ENCODE data around the gene SNX5. TPM values are rescaled to one million over a fixed set of nuclear protein-coding genes. Genes with fewer than 3 reads are reported as not detected.
A peak's percentile ranks its signal among the peaks of the same experiment; 100 is the strongest.

The SNX5 gene
- total RNA-seq, 1 donor: 93.7 TPM

DNA sequence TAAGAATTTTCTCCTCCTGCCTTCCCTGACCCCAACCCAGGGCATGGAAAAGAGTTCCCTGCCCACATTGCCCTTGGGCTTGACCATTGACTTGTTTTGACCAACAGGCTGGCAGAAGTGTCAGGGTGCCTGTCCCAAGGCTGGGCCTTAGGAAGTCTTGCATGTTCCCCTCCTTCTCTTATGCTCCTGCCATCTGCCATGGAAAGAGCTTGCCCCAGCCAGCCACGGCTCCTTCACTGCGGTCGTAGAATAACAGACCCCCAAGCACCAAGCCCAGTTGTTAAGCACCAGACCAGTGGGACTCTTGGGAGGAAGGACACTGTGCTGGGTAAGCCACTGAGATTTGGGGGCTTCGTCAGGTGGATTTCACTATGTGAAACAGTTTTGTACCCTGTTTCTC, 53.6 kb downstream of the SNX5 start:
- H3K36me3 ChIP-seq (ENCODE audit: insufficient read depth, low read length): no peaks in the 10 kb centered on the region
- no peak for DNase-seq (ENCODE audit: insufficient read length, low spot score, missing footprints)

DNA sequence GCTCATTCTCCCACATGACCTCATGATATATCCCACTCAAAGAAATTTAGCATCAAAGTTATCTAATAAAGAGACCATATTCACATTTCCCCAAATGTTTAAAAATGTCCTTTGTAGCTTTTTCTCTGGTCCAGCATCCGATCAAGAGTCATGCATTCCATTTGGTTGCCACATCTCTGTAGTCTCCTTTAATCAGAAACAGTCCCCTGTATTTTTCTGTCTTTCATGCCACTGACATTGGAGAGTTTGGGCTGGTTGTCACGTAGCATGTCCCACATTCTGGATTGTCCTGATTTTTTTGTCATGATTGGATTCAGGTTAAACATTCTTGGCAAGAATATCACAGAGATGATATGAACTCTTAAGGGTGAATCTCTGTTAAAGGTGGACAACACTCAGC, 55.7 kb downstream of the SNX5 start:
- H3K4me3 ChIP-seq (ENCODE audit: insufficient read depth, low read length): no peak overlapping the region
- no peak overlapping the region for H3K4me2 ChIP-seq (ENCODE audit: insufficient read depth, low read length)
- TF ChIP-seq, protein P1, sequence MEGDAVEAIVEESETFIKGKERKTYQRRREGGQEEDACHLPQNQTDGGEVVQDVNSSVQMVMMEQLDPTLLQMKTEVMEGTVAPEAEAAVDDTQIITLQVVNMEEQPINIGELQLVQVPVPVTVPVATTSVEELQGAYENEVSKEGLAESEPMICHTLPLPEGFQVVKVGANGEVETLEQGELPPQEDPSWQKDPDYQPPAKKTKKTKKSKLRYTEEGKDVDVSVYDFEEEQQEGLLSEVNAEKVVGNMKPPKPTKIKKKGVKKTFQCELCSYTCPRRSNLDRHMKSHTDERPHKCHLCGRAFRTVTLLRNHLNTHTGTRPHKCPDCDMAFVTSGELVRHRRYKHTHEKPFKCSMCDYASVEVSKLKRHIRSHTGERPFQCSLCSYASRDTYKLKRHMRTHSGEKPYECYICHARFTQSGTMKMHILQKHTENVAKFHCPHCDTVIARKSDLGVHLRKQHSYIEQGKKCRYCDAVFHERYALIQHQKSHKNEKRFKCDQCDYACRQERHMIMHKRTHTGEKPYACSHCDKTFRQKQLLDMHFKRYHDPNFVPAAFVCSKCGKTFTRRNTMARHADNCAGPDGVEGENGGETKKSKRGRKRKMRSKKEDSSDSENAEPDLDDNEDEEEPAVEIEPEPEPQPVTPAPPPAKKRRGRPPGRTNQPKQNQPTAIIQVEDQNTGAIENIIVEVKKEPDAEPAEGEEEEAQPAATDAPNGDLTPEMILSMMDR (IDR thresholded peaks at IDR 0.05; ENCODE audit: extremely low read depth, low read depth, low read length): no peak
- no peak for DNase-seq (ENCODE audit: insufficient read length, low spot score, missing footprints)
- no peaks in the 10 kb centered on the region for H3K9me3 ChIP-seq (ENCODE audit: low read depth, low read length)
- H2AFZ ChIP-seq (ENCODE audit: low read length): no peak overlapping the region
- no peak overlapping the region for H3K27ac ChIP-seq (ENCODE audit: low read depth, low read length)
- H3K27me3 ChIP-seq (ENCODE audit: insufficient read depth, low read length): no peaks in the 10 kb centered on the region
- H3K79me2 ChIP-seq (ENCODE audit: insufficient read depth, low read length): no peaks in the 10 kb centered on the region
- H3K36me3 ChIP-seq (ENCODE audit: insufficient read depth, low read length): no peaks in the 10 kb centered on the region
- peaks cover 25% of the 10 kb centered on the region for H3K4me1 ChIP-seq (ENCODE audit: insufficient read depth, low read length)
- no peaks in the 10 kb centered on the region for H4K20me1 ChIP-seq (ENCODE audit: insufficient read depth, low read length)

More for the DNA sequence above, 53.6 kb downstream of the SNX5 start:
- Histone ChIP-seq H3K27me3 (ENCODE audit: insufficient read depth, low read length) (no peaks in the 10 kb centered on the region), H3K4me3 (ENCODE audit: insufficient read depth, low read length) (no peak overlapping the region), H3K4me2 (ENCODE audit: insufficient read depth, low read length) (no peak overlapping the region), H3K27ac (ENCODE audit: low read depth, low read length) (no peak overlapping the region), H3K4me1 (ENCODE audit: insufficient read depth, low read length) (peaks cover 25% of the 10 kb centered on the region), H3K79me2 (ENCODE audit: insufficient read depth, low read length) (no peaks in the 10 kb centered on the region), H2AFZ (ENCODE audit: low read length) (no peak overlapping the region), H3K9me3 (ENCODE audit: low read depth, low read length) (no peaks in the 10 kb centered on the region), H4K20me1 (ENCODE audit: insufficient read depth, low read length) (no peaks in the 10 kb centered on the region)
- TF ChIP-seq, protein P1 (IDR thresholded peaks at IDR 0.05; ENCODE audit: extremely low read depth, low read depth, low read length): no peak

DNA sequence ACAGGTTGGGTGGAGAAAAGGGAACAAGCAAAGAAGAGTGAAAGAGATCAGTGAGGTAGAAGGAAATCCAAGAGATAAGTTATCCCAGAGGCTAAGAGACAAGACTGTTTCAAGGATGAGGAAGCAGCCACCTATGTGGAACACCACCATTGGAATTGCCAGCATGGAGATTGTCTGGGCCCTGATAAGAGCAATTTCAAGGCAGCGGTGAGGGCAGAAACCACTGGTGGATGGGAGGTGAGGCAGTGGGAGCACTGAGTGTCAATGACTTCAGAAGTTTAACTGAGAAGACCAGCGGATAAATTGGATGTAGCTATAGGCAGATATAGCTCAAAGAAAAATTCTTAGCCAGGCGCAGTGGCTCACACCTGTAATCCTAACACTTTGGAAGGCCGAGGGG, 56.7 kb downstream of the SNX5 start:
- Histone ChIP-seq H3K36me3 (ENCODE audit: insufficient read depth, low read length) (no peaks in the 10 kb centered on the region), H3K4me1 (ENCODE audit: insufficient read depth, low read length) (peaks cover 25% of the 10 kb centered on the region), H3K79me2 (ENCODE audit: insufficient read depth, low read length) (no peaks in the 10 kb centered on the region), H3K27ac (ENCODE audit: low read depth, low read length) (no peak overlapping the region), H3K4me2 (ENCODE audit: insufficient read depth, low read length) (no peak overlapping the region), H3K27me3 (ENCODE audit: insufficient read depth, low read length) (no peaks in the 10 kb centered on the region), H2AFZ (ENCODE audit: low read length) (no peak overlapping the region), H3K4me3 (ENCODE audit: insufficient read depth, low read length) (no peak overlapping the region), H3K9me3 (ENCODE audit: low read depth, low read length) (no peaks in the 10 kb centered on the region), H4K20me1 (ENCODE audit: insufficient read depth, low read length) (no peaks in the 10 kb centered on the region)
- TF ChIP-seq, protein P1 (IDR thresholded peaks at IDR 0.05; ENCODE audit: extremely low read depth, low read depth, low read length): no peak
- no peak for DNase-seq (ENCODE audit: insufficient read length, low spot score, missing footprints)

DNA sequence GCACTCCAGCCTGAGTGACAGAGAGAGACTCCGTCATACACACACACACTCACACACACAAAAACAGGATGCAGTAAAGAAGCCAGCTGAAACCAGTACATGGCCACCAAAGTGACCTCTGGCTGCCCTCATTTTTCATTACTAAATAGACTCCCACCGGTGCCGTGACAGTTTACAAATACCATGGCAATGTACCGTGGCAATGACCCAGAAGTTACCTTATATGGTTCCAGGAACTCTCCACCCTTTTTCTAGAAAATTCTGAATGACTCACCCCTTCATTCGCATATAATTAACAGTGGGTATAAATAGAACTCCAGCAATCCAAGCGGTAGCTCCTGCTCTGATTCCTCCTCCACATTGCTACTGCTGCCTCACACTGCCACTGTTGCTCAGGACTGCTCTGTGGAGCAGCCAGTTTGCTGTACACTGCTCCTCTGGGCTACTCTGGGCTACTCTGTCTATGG, 57.7 kb downstream of the SNX5 start:
- no peaks in the 10 kb centered on the region for H3K27me3 ChIP-seq (ENCODE audit: insufficient read depth, low read length)
- no peak overlapping the region for H3K4me3 ChIP-seq (ENCODE audit: insufficient read depth, low read length)
- no peaks in the 10 kb centered on the region for H3K9me3 ChIP-seq (ENCODE audit: low read depth, low read length)
- no peaks in the 10 kb centered on the region for H3K36me3 ChIP-seq (ENCODE audit: insufficient read depth, low read length)
- TF ChIP-seq, protein P1 (IDR thresholded peaks at IDR 0.05; ENCODE audit: extremely low read depth, low read depth, low read length): no peak
- H2AFZ ChIP-seq (ENCODE audit: low read length): no peak overlapping the region
- DNase-seq (ENCODE audit: insufficient read length, low spot score, missing footprints): peak; percentile 85
- peak overlapping the region; percentile 63 for H3K27ac ChIP-seq (ENCODE audit: low read depth, low read length)
- no peaks in the 10 kb centered on the region for H4K20me1 ChIP-seq (ENCODE audit: insufficient read depth, low read length)
- H3K79me2 ChIP-seq (ENCODE audit: insufficient read depth, low read length): no peaks in the 10 kb centered on the region
- H3K4me2 ChIP-seq (ENCODE audit: insufficient read depth, low read length): peak overlapping the region; percentile 25
- H3K4me1 ChIP-seq (ENCODE audit: insufficient read depth, low read length): peaks cover 25% of the 10 kb centered on the region
